GM10266 (cell line): ENCODE results near the gene LMTK3.
A peak's percentile ranks its signal among the peaks of the same experiment; 100 is the strongest.

Source experiments
- DNase-seq: peaks from one replicate; pipeline ENCODE4 v3.0.0; 2012; ENCODE audit errors: extremely low spot score
- TF ChIP-seq, protein P1 (sequence below): IDR thresholded peaks from 2 replicates; pipeline ENCODE4 v1.5.1; 2012; ENCODE audit warnings: mild to moderate bottlenecking, low read depth; ENCODE audit not compliant: control insufficient read depth, insufficient read depth; ENCODE audit errors: missing control alignments

The LMTK3 gene

DNA sequence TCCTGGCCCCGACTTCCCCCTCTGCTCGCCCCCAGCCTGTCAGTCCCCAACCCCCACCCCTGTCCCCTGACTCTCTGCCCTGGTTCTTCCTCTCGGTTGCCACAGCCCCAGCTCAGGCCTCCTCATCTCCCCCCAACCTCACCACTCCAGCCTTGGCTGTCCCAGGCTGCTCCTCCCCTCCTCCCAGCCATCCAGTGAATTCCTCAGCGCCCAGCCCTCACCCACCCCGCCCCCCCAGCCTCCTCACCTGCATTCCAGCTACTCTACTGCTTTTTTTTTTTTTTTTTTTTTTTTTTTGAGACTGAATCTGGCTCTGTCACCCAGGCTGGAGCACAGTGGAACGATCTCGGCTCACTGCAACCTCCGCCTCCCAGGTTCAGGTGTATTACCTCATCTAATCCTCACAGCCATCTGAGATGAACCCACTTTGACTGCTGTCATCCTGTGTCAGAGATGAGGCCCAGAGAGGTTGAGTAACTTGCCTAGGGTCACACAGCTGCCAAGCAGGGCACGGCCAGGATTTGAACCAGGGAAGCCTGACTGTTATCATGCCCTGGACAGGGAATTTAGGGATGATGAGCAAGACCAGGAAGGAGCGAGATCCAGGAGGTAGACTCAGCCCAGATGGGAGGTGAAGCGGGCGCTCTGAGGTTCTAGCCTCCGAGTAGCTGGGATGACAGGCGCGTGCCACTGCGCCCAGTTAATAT, 42.9 kb upstream of the LMTK3 start:
- no peak for DNase-seq
- TF ChIP-seq, protein P1, sequence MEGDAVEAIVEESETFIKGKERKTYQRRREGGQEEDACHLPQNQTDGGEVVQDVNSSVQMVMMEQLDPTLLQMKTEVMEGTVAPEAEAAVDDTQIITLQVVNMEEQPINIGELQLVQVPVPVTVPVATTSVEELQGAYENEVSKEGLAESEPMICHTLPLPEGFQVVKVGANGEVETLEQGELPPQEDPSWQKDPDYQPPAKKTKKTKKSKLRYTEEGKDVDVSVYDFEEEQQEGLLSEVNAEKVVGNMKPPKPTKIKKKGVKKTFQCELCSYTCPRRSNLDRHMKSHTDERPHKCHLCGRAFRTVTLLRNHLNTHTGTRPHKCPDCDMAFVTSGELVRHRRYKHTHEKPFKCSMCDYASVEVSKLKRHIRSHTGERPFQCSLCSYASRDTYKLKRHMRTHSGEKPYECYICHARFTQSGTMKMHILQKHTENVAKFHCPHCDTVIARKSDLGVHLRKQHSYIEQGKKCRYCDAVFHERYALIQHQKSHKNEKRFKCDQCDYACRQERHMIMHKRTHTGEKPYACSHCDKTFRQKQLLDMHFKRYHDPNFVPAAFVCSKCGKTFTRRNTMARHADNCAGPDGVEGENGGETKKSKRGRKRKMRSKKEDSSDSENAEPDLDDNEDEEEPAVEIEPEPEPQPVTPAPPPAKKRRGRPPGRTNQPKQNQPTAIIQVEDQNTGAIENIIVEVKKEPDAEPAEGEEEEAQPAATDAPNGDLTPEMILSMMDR = no peak

GRCh38 chr19:48553676-48554384, 42.2 kb upstream of the LMTK3 start:
- no peak for DNase-seq
- TF ChIP-seq, protein P1 = no peak

- TF ChIP-seq, protein P1 = no peak
- no peak for DNase-seq
Observed at GRCh38 chr19:48552406-48553322, 41.0 kb upstream of the LMTK3 start.

GRCh38 chr19:48551437-48552302, 40.0 kb upstream of the LMTK3 start, which contains the start of gene SULT2B1:
SULT2B1 (plus strand) TSS chr19:48552172; CDS start chr19:48552253, 81 bp downstream.
- no peak for DNase-seq

DNA sequence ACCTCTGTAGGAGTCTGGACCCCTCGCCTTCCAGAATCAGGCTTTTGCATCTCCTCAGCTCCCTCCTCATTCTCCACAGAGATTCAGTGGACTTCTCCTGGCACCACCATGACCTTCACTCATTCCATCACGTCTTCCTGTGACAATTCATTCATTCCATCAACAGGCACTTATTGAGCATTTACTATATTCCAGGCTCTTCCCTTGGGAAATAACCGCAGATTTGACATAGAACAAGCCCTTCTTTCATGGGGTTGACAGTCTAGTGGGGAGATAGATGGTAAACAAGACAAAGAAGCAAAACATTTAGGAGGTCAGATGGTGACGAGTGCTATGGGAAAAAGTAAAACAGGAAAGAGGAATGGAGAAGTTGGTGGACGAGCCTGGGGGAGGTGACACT, 37.7 kb upstream of the LMTK3 start:
- peak; percentile 20 for DNase-seq
- TF ChIP-seq, protein P1 = no peak

More at GRCh38 chr19:48551437-48552302, 40.0 kb upstream of the LMTK3 start, which contains the start of gene SULT2B1:
- TF ChIP-seq, protein P1 = no peak

GRCh38 chr19:48548253-48548911, 36.7 kb upstream of the LMTK3 start:
- TF ChIP-seq, protein P1 = no peak
- DNase-seq = no peak
